Dorsolateral prefrontal cortex (tissue), 118 donors: ENCODE results near the gene GNG2. TPM values are rescaled to one million over a fixed set of nuclear protein-coding genes. Genes with fewer than 3 reads are reported as not detected.

ENCODE experiments used
- total RNA-seq, 120 experiments: library from RNA; stranded (reverse); gene quantifications; one replicate each; pipeline versions ENCODE4 v1.2.3 to v1.2.4, GENCODE V29; 2022

Gene GNG2
- total RNA-seq, 120 experiments from 2014 or later, result 21.2 to 175 (median 105) TPM

Other genes with a start within 250 kb of the GNG2 start
- gene FRMD6, start 208.7 kb upstream of the GNG2 start, total RNA-seq, result 10 to 100 TPM in 117 of 120 experiments, 1 to 10 TPM in 3; 9.1 to 40.7 (median 19.1) TPM
- 10 to 100 TPM; 37.8 to 99.0 (median 69.0) TPM for gene RTRAF, start 128.9 kb downstream of the GNG2 start, total RNA-seq
- 10 to 100 TPM in 1 of 120 experiments, 1 to 10 TPM in 119; 1.7 to 12.5 (median 4.5) TPM for gene NID2, start 208.4 kb downstream of the GNG2 start, total RNA-seq